Measurements from ENCODE around the gene ANKLE2.

The ANKLE2 gene

GRCh38 chr12:132729541-132730320 lies 31.9 kb downstream of the ANKLE2 start:
- no peak for TF ChIP-seq CTCF (IDR thresholded peaks at IDR 0.05; ENCODE audit: low read depth, low read length)
- peak; percentile 29 for DNase-seq
- H3K9me3 ChIP-seq (ENCODE audit: severe bottlenecking), result no peaks in the 10 kb centered on the region
- H3K27ac ChIP-seq, result peak overlapping the region; percentile 63
- H3K4me3 ChIP-seq (ENCODE audit: low read depth, low read length), result no peak overlapping the region
- no peaks in the 10 kb centered on the region for H3K27me3 ChIP-seq (ENCODE audit: insufficient read depth, low read depth, severe bottlenecking)
- peaks cover 72% of the 10 kb centered on the region for H3K36me3 ChIP-seq

GRCh38 chr12:132728502-132728901 lies 33.1 kb downstream of the ANKLE2 start:
- no peak overlapping the region for H3K27ac ChIP-seq
- H3K9me3 ChIP-seq (ENCODE audit: severe bottlenecking), result no peaks in the 10 kb centered on the region
- no peak overlapping the region for H3K4me3 ChIP-seq (ENCODE audit: low read depth, low read length)
- TF ChIP-seq CTCF (IDR thresholded peaks at IDR 0.05; ENCODE audit: low read depth, low read length), result no peak
- H3K36me3 ChIP-seq, result peaks cover 73% of the 10 kb centered on the region
- no peak for DNase-seq
- H3K27me3 ChIP-seq (ENCODE audit: insufficient read depth, low read depth, severe bottlenecking), result no peaks in the 10 kb centered on the region

- no peaks in the 10 kb centered on the region for H3K27me3 ChIP-seq (ENCODE audit: insufficient read depth, low read depth, severe bottlenecking)
Observed at GRCh38 chr12:132727091-132727794, 34.4 kb downstream of the ANKLE2 start.

GRCh38 chr12:132726386-132726785 lies 35.2 kb downstream of the ANKLE2 start:
- Histone ChIP-seq H3K9me3 (ENCODE audit: severe bottlenecking) (no peaks in the 10 kb centered on the region), H3K36me3 (peaks cover 90% of the 10 kb centered on the region), H3K27ac (no peak overlapping the region), H3K27me3 (ENCODE audit: insufficient read depth, low read depth, severe bottlenecking) (no peaks in the 10 kb centered on the region), H3K4me3 (ENCODE audit: low read depth, low read length) (no peak overlapping the region)
- TF ChIP-seq CTCF (IDR thresholded peaks at IDR 0.05; ENCODE audit: low read depth, low read length), result no peak
- DNase-seq, result no peak

More at GRCh38 chr12:132727091-132727794, 34.4 kb downstream of the ANKLE2 start:
- H3K9me3 ChIP-seq (ENCODE audit: severe bottlenecking), result no peaks in the 10 kb centered on the region
- no peak for DNase-seq
- H3K27ac ChIP-seq, result no peak overlapping the region
- no peak overlapping the region for H3K4me3 ChIP-seq (ENCODE audit: low read depth, low read length)
- peaks cover 85% of the 10 kb centered on the region for H3K36me3 ChIP-seq
- TF ChIP-seq CTCF (IDR thresholded peaks at IDR 0.05; ENCODE audit: low read depth, low read length), result no peak

GRCh38 chr12:132724506-132725241 lies 37.0 kb downstream of the ANKLE2 start:
- DNase-seq, result peak; percentile 21
- Histone ChIP-seq H3K9me3 (ENCODE audit: severe bottlenecking) (no peaks in the 10 kb centered on the region), H3K27ac (peak overlapping the region; percentile 12; the same call in 1 of the 2 replicates), H3K27me3 (ENCODE audit: insufficient read depth, low read depth, severe bottlenecking) (no peaks in the 10 kb centered on the region), H3K36me3 (peaks cover 88% of the 10 kb centered on the region), H3K4me3 (ENCODE audit: low read depth, low read length) (no peak overlapping the region)
- TF ChIP-seq CTCF (IDR thresholded peaks at IDR 0.05; ENCODE audit: low read depth, low read length), result no peak

Measured in WERI-Rb-1 (cell line).